HG03342 (cell line): ENCODE data around the gene POLR1C.
"Not testable (repeated sequence)": the region's sequence is repeated elsewhere in the genome, so short reads cannot be mapped to it uniquely, and the experiment has no call there.

Experiments used
- ATAC-seq: cut with Tn5 transposase; IDR thresholded peaks from one replicate; pipeline ENCODE4 v1.9.1; 2021; ENCODE audit warnings: mild to moderate bottlenecking, moderate library complexity; ENCODE audit not compliant: unreplicated experiment

POLR1C gene

GRCh38 chr6:43516697-43517504, at the start of gene POLR1C, which contains the start of gene YIPF3:
Gene POLR1C, plus strand, starts transcription at chr6:43517089. Its CDS starts 21 bp downstream, at chr6:43517110.
Gene YIPF3, minus strand, starts transcription at chr6:43516926. Its CDS starts 119 bp downstream, at chr6:43516807.
- peak; percentile 87 for ATAC-seq

- ATAC-seq, result not testable (repeated sequence)
Observed at GRCh38 chr6:43467265-43467664, 49.6 kb upstream of the POLR1C start.

- no peak for ATAC-seq
Observed at GRCh38 chr6:43467752-43468151, 49.1 kb upstream of the POLR1C start.

- ATAC-seq, result no peak
Observed at GRCh38 chr6:43468240-43468639, 48.6 kb upstream of the POLR1C start.

- no peak for ATAC-seq
Observed at GRCh38 chr6:43468748-43469681, 47.9 kb upstream of the POLR1C start.

- no peak for ATAC-seq
Observed at GRCh38 chr6:43469947-43470346, 46.9 kb upstream of the POLR1C start.

- ATAC-seq, result no peak
Observed at GRCh38 chr6:43471399-43471798, 45.5 kb upstream of the POLR1C start.

- no peak for ATAC-seq
Observed at GRCh38 chr6:43472515-43472914, 44.4 kb upstream of the POLR1C start.

- ATAC-seq, result no peak
Observed at GRCh38 chr6:43475516-43475915, 41.4 kb upstream of the POLR1C start.

GRCh38 chr6:43476746-43477145, 40.1 kb upstream of the POLR1C start:
- no peak for ATAC-seq

GRCh38 chr6:43477235-43478007, 39.5 kb upstream of the POLR1C start, which contains the start of gene TJAP1:
Gene TJAP1, plus strand, starts transcription at chr6:43477570. Its CDS starts 21,432 bp downstream, at chr6:43499002.
- peak; percentile 92 for ATAC-seq

- peak; percentile 12 for ATAC-seq
Observed at GRCh38 chr6:43478008-43478372, 38.9 kb upstream of the POLR1C start.

- ATAC-seq, result no peak
Observed at GRCh38 chr6:43481075-43481474, 35.8 kb upstream of the POLR1C start.

- no peak for ATAC-seq
Observed at GRCh38 chr6:43481591-43482236, 35.2 kb upstream of the POLR1C start.

GRCh38 chr6:43488667-43489276, 28.1 kb upstream of the POLR1C start:
- ATAC-seq, result no peak

GRCh38 chr6:43489277-43490072, 27.4 kb upstream of the POLR1C start:
- no peak for ATAC-seq

GRCh38 chr6:43490523-43490939, 26.4 kb upstream of the POLR1C start:
- no peak for ATAC-seq

- no peak for ATAC-seq
Observed at GRCh38 chr6:43491750-43492661, 24.9 kb upstream of the POLR1C start.
